Astrocyte of the cerebellum (primary cell): Measurements from ENCODE around the gene FAR1.

Experiments used
- DNase-seq: peaks from one replicate; pipeline ENCODE4 v3.0.0-alpha.2; 2011; ENCODE audit warnings: low read depth
- H3K4me3 ChIP-seq: 2 replicates; pipeline ENCODE4 v1.5.1; 2011; ENCODE audit warnings: mild to moderate bottlenecking, low read depth, low read length, moderate library complexity
- CTCF ChIP-seq: IDR thresholded peaks from 2 replicates; pipeline ENCODE4 v1.5.1; 2012; ENCODE audit warnings: low read length, low read depth, moderate library complexity, mild to moderate bottlenecking; ENCODE audit errors: missing control alignments
- in situ Hi-C: cut with HindIII; loops from 2 replicates; pipeline ENCODE4 v1.10.0; 2017; ENCODE audit warnings: low sequenced_read_pairs

FAR1 gene

GRCh38 chr11:13661074-13661623 is 7.3 kb upstream of the FAR1 start:
- in situ Hi-C loops: no loop called here
- H3K4me3 ChIP-seq: no peak overlapping the region
- no peak for DNase-seq
- no peak for TF ChIP-seq CTCF

- in situ Hi-C loops: no loop called here
- no peak overlapping the region for H3K4me3 ChIP-seq
- DNase-seq: no peak
- no peak for TF ChIP-seq CTCF
Measured at GRCh38 chr11:13663631-13664071, 4.8 kb upstream of the FAR1 start.

GRCh38 chr11:13664351-13664750 is 4.1 kb upstream of the FAR1 start:
- no peak overlapping the region for H3K4me3 ChIP-seq
- no peak for DNase-seq
- in situ Hi-C loops: no loop called here
- no peak for TF ChIP-seq CTCF

GRCh38 chr11:13666708-13667107 is 1.8 kb upstream of the FAR1 start:
- no peak for DNase-seq
- no peak for TF ChIP-seq CTCF
- H3K4me3 ChIP-seq: no peak overlapping the region
- in situ Hi-C loops: no loop called here

GRCh38 chr11:13667245-13667644 is 1.2 kb upstream of the FAR1 start:
- H3K4me3 ChIP-seq: peak overlapping the region; percentile 77
- no peak for DNase-seq
- TF ChIP-seq CTCF: no peak
- in situ Hi-C loops: no loop called here

- H3K4me3 ChIP-seq: peak overlapping the region; percentile 77
- in situ Hi-C loops: no loop called here
- no peak for TF ChIP-seq CTCF
- DNase-seq: no peak
Measured at GRCh38 chr11:13667795-13668101, 720 bp upstream of the FAR1 start.
